ENCODE data around the gene NT5C1A. TPM values are rescaled to one million over a fixed set of nuclear protein-coding genes. Genes with fewer than 3 reads are reported as not detected.

The NT5C1A gene
- not detected in 2 replicates for total RNA-seq

DNA sequence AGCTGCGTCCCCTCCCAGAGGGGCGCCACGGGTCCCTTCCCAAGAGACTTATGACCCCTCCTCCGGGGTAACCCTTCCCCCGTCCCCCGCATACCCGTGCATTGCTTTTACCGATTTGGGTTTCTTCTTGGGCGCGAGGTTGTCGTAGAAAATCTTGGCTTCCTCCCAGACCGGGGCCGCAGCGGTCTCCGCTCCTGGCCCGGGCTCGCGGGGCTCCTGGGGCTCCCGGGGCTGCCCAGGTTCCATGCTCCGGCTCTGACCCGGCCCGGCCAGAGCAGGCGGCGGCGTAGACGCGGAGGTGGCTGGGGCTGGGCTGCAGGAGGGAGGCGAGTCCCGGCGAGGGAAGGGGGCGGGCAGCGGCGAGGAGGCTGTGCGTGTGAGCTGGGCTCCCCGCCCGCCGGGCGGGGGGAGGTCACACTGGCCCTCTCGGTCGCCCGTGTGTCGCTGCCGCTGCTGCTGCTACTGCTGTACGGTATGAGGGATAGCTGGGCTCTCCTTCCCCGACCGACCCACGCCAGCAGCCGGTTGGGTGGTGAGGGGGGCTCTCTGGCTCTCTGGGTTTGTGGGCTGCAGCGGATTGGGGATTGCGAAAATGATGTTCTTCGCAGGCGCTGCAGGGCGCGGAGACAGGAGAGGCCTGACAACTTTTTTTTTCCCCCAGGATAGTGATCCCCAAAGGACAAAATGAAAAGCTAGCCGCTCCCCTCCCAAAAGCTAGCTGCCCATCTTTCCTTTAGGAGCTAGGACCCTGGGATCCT, at the start of gene NT5C1A:
Gene NT5C1A, minus strand, starts transcription at position 315 of the 758 bp plus-strand sequence. Its CDS starts 69 bp downstream, at position 246.
- intact Hi-C loops (cut with micrococcal nuclease), result loop anchor here (2.0 to 5.0 kb wide), 2 partner anchors 19 to 50 kb away; partner anchors contain the start of gene HPCAL4

DNA sequence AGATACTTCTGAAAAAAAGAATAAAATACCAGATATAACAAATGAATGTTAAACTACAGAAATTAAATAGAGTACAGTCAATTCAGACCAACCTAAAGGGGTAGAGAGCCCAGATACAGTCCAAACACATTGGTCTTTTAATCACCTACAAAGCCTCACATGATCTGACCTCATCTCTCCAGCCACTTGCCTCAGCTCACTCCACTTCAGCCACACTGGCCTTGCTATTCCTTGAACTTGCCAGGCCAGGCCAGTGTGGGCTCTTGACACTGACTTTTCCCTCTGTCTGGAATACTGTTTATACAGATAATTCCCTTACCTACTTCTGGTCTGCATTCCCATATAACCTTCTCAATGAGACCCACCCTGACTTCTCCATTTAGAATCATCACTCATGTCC, 49.8 kb upstream of the NT5C1A start:
- intact Hi-C loops (cut with micrococcal nuclease), result loop anchor here (5.0 kb wide), 2 partner anchors 49 to 64 kb away; partner anchors contain the start of gene NT5C1A

DNA sequence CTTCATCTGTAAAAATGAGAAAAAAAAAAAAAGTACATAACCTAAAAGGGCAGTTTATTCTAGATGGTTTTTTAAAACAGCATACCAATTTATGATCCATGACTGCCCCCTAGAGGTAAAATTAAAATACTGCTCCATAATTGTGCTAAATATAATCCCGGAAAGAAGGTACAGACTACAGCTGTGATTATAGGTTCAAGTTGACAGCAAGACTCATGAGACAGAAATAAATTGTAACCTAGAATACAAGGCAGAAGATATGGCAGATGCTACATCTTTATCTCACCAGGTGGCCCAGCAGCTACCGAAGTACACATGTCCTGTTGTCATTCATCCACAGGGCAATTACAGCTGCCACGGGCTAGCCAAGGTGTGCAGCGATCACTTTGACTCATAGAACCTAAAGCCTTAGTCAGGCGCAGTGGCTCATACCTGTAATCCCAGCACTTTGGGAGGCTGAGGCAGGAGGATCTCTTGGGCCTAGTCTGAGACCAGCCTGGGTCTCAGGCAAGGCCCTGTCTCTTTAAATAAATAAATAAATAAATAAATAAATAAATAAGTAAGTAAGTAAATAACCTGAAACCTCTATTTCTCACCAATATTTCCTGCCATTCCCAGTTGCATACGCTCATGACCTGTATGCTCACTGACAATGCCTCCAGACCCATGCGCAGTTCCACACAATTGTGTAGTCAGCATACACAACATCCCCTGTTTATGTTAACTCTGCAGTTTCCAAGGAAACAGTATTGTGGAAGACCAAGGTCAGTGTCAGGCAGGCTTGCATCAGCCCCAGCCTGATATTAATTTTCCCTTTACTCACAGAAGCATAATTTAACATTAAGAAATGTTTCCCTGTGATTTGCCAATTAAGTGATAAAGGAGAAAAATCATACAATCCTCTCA, 48.4 kb upstream of the NT5C1A start:
- intact Hi-C loops (cut with micrococcal nuclease), result loop anchor here (1.0 to 5.0 kb wide), 3 partner anchors 48 to 114 kb away; partner anchors contain the start of gene NT5C1A

DNA sequence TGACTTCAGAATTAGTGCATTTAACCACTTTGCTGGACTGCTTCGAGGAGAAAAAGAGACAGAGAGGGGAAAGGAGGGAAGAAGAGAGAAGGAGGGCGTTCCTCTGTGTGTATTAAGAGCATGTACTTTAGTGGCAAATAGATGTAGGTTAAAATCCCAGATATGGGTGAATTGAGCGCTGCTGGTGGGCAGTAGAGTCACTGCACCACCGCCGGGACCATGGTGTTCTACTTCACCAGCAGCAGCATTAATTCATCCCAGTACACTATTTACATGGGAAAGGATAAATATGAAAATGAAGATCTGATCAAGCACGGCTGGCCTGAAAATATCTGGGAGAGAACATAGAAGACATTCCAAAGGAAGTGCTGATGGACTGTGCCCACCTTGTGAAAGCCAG, 45.9 kb upstream of the NT5C1A start:
- intact Hi-C loops (cut with micrococcal nuclease), result no loop called here

DNA sequence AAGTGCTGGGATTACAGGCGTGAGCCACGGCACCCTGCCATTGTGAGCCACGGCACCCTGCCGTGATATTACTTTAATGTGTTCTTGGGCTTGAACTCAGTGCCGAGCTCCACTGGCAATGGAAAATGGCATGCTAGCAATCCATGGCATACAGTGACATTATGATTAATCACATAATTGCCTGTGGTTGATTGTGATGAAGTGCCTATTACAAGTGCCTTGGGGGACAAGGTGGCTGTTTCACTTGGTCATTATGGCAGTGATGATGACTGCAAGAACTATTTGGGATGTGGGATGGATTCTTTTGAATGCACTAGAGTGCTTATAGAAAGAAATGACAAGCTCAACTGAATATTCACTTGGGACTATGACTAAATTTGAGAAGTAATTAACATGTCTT, 41.6 kb upstream of the NT5C1A start:
- intact Hi-C loops (cut with micrococcal nuclease), result no loop called here

DNA sequence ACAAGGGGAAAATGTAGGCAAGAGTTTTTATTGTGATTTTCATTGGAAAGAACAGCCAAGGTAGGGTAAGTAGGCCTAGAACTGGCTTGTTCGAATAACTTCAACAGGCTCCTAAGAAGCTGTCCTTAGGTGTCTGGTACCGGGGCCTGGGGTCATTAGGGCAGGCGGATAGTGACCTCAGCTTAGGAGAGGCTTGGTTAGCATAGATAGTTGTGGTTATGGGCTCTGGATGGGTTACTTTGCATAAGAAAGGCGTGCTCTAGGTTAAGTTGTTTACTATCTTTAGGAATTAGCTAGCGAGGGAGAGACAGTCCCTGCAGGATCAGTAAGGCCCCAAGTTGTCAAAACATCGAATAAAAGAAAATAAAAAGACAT, 40.0 kb upstream of the NT5C1A start:
- intact Hi-C loops (cut with micrococcal nuclease), result no loop called here

DNA sequence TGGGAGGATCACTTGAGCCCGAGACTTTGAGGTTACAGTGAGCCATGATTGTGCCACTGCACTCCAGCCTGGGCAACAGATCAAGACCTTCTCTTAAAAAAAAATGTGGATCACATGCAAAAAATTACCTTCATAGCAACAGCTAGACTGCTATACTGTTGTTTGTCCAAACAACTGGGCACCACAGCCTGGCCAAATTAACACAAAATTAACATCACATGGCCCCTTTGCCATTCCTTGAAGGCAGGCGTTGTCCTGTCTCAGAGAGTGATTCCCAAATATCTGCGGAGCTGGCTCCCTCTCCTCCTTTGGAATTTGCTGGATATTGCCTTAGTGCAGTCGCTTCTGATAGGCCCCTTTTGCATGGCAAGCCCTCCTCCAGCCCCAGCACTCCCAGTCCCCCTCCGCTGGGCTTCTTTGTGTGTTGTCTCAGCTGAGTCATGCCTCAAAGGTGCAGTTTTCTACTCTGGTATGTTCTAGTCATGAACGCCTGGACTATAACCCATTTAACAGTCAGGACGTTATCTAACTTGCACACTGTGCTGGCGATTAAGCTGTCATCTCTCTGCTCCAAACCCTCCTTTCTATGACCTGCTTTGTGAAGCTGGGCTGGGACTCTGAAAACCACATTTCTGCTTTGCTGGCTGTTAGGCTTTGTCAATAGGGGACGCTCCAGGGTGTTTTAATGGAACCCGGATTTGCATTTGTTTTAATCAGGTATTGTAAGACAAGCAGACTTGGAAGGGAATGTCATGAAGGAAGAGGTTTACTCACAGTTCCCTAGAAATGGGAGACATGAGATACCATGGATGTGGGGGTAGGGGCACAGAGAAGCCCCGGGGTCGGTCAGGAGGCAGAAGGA, 39.4 kb upstream of the NT5C1A start:
- intact Hi-C loops (cut with micrococcal nuclease), result no loop called here

DNA sequence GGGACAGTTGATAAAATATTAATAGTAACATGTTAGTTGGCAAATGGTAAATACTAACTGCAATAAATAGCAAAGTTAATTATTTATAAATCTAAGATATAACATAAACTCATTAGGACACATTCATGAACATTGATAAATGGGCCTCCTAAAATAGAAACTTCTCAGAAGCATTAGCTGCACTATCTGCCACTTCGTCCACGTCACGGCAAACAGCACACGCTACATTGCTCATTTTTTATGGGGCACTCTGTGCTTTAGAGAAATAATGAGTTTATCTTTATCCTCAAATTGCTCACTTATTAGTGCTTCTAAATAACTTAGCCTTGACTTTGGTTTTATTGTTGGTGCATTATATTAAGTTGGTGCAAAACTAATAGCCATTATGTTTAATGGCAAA, 35.6 kb upstream of the NT5C1A start:
- intact Hi-C loops (cut with micrococcal nuclease), result no loop called here

DNA sequence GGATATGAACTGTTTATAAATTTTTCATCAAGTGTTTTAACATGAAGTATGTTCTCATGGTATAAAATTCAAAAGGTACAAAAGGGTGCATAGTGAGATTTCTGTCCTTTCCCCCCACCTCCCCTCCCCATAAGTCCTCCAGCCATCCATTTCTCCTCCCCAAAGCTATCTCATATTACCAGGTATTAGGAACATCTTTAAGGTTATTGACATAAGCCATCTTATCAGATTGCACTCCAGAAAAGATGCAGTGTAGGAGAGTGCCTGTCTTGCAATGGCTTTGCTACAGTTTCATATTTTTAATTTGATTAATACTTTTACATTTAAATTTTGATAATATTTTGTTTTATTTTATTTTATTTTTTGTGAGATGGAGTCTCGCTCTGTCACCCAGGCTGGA, 32.9 kb upstream of the NT5C1A start:
- intact Hi-C loops (cut with micrococcal nuclease), result no loop called here

DNA sequence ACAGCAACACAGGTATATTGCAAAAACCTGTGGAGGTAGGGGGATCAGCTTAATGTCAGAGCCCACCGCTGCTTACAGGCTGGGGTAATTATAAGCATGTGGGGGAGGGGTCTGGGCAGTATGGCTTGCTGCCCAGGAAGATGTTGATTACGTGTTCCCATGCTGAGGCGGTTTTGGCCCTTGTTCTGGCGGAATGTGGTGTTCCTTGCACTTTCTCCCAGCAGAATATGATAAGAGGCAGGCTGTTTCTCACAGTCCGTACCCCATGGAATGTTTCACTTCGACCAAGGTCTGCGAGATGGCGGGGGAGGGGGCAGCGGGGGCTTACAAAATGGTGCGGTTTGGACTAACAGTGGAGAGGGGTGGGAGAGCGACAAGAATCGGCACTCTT, 29.1 kb upstream of the NT5C1A start:
- intact Hi-C loops (cut with micrococcal nuclease), result no loop called here

DNA sequence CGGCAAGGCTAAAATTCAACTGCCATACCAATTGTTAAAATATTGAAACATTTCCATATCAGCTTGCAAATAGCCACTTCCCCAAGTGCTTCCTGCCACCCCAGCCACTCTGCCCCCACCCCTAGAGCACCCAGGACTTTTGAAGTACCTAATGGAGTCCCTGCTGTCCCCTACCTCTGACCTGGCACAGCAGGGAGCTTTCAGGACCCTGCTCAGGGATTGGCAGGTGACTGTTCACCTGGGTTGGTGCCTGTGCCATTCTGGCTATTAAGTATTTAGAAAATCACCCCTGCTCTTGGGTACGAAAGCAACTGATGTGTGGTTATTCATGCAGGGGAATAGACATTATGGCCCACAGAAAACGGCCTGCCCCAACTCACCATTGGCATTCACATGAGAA, 28.4 kb upstream of the NT5C1A start:
- intact Hi-C loops (cut with micrococcal nuclease), result no loop called here

DNA sequence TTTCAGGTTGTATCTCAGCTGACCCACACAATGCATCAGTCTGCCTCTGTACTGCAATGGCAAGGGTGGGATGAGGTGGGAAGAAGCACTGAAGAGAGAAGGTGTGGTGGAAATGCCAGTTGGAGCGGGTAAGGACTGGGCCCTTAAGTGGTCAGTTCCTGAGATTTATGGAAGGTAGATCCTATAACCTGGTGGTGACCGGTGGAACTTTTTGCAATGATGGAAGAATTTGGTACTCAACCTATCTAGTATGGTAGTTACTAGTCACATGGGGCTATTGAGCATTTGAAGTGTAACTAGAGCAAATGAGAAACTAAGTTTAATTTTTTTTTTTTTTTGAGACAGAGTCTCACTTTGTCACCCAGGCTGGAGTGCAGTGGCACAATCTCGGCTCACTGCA, 27.5 kb upstream of the NT5C1A start:
- intact Hi-C loops (cut with micrococcal nuclease), result no loop called here

DNA sequence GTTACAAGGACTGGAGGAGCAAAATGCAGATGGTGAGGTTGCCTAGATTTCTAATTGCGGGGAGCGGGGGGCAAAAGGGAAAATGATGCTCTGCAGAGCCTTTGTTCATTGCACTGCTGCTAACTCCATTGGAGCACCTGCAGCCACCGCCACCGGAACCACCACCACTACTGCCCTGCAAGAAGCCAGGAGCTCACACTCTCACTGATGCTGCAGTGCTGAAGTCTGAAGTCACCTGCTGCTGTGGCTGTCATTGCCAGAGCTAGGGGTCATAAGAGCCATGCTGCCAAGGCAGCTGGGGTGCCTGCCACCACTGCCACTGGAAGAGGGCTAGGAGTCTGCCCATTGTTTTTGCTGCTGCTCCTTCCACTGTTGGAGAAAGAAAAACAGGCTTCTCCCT, 26.7 kb upstream of the NT5C1A start:
- intact Hi-C loops (cut with micrococcal nuclease), result no loop called here

DNA sequence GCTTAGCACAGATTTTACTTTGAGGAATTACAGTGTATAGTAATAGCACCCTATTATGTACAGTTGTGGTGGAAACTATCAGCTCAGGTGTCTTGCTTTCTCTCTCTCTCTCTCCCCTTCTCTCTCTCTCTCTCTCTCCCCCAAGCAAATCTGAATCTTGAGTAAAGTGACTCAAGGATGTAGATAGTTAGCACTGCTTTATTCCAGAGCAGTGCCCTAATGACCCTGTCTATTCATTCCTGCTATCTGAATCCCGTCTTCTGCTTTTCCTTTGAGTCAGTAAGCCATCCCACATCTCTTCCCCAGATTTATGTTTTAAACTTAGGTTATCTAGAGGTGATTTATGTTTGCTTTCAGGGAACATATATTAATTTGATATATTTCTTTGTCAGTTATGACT, 24.5 kb upstream of the NT5C1A start:
- intact Hi-C loops (cut with micrococcal nuclease), result no loop called here

DNA sequence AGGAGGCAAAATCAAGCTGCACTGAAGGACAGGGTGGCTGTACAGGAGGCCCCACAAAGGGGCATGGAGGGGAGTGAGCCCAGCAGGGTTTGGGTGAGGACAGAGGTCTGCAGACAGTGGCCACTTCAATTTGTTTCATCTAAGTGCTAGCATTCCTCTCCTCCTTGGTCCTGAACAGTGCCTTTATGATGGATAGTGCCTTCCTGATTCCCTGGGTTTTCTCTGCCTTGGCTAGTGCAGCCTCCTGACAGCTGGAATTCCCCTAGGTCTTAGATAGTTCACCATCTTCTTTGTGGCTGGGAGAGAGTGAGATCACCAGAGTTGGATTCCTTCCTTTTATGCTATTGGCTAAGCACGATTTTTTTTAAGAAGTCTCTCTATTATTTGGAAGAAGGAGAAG, 23.1 kb upstream of the NT5C1A start:
- intact Hi-C loops (cut with micrococcal nuclease), result no loop called here

DNA sequence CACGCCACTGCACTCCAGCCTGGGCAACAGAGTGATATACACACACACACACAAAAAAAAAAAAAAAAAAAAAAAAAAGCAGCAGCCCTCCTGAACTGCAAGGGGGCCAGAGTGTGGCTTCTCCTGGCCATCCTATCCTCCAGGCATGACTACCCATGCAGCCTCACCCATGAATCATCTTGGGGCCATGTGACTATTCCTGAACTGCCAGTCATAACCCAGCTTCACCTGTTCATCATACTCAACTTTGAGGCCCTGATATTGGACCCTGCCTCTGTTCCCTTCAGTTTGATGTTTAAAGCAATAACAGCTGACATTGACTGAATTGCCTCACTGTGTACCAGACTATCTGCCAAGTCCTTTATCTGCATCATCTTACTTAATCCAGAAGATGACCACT, 22.1 kb upstream of the NT5C1A start:
- intact Hi-C loops (cut with micrococcal nuclease), result no loop called here

DNA sequence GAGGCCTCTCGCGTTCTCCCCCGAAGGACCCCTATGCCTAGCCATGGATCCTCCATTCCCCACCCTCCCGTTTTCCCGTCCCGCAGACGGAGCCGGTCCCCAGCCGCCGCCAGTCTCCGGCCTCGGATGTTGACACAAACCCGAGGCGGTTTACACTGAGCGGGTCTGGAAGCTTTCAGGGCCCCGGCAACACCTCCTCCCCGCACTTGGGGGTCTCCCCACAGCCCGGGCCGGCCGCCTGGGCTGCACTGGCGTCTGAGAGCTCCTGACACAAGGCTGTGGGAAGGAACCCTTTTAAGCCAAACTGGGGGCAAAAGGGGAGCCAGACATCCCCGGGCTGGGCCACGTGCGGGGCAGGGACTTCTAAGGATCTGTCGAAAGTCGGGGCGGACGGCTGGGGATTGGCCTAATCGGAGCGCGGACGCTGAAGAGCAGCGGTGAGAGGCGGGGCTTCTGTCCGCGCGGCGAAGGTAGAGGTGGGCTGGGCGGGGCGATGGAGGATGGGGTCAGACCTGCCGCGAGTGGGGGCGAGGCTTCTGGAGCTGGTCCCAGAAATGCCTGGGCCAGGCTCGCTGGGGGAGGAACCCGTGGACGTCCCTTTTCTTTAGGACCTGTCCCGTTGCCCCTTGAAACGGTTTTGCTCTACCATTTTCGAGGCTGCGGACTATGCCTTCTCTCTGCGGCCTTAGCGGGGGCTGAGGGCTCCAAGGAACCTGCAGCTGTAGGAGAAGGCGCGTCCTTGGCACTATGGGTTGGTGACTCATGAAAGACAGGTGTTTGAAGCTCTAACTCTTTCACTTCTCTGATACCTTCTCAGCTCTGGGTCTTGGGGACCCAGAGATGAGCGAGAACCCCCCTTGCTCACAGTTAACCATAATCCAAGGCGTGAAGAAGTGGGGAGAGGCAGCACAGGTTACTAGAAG, 20.5 kb upstream of the NT5C1A start:
- intact Hi-C loops (cut with micrococcal nuclease), result no loop called here

DNA sequence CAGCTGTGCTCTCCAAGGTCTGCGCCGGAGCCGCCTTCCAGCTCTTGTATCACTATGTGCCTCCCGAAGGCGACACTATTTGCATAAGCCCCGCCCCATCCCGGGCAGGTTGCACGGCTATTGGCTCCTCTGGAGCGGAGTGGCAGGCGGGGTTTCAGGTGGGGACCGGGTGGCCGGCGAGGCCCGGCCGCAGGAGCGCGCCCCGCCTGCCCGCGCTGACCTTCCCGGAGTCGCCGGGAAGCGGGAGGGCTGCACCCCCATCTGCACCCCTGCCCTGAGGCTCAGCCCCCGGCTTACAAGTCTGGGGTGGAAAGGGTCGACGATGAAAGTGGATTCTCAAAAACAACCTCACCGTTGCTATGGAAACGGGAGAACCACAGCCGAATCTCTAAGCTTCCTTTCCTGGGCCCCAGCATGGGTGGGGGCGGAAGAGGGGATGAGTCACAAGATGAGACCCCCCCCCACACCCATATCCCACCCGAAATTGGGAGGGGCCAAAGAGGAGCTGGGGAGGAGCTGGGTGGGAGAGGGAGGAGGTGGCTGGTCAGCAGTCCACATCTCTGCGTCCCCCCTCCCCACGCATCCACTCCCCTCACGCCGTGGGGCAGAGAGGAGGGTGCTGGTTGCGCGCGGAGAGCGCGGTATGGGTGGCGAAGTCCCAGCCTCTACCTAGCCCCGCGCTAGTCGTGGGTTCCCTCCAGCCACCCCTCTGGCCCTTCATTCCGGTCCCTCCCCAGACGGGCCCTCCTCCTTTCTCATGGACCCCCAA, 19.7 kb upstream of the NT5C1A start, which contains the start of gene HPCAL4:
Gene HPCAL4, minus strand, starts transcription at position 51 of the 769 bp plus-strand sequence. CDS start 6,830 bp downstream, outside the sequence.
- intact Hi-C loops (cut with micrococcal nuclease), result loop anchor here (1.0 to 2.0 kb wide), 2 partner anchors 19 to 47 kb away; partner anchors contain the start of genes NT5C1A and PPIE

DNA sequence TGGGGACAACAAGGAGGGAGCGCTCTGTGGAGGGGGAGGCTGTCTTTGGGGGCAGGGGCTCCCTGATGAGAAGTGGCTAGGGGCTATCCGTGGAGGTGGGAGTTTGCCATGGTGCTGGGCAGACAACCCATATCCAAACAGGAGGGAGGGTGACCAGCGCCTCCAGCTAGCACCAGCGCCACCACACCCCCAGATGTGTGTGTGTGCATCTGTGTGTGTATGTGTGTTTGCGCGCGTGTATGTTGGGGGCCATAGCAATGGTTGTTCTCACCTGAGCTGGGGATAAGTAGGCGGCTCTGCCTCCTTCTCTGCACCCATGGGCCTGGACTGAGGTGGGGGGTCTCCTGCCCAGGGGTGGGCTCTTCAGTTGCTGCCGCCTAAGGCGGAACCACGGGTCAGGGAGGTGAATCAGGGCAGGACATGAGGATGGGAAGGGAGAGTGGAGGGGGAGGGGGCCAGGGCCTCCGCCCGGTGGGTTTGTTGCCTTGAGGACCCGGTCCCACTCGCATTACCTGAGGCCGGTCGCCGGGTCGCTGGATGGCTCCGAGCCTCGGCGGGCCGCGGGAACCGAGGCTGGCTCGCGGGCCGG, 19.0 kb upstream of the NT5C1A start:
- intact Hi-C loops (cut with micrococcal nuclease), result loop anchor here (1.0 to 2.0 kb wide), 2 partner anchors 18 to 47 kb away; partner anchors contain the start of genes NT5C1A and PPIE
